OCI-LY3 (cell line): ENCODE data around the gene SLC6A9.

Experiments used
- H2AFZ ChIP-seq: fragments of 200-600, 300-600 bp; shearing (Covaris generic); 2 replicates; pipeline ENCODE4 v1.6.0; 2014; ENCODE audit warnings: antibody characterized with exemption, low read depth, low read length
- H3K27ac ChIP-seq: fragments of 200-600, 300-600 bp; sonication (generic); 2 replicates; pipeline ENCODE4 v1.5.1; 2014; ENCODE audit warnings: mild to moderate bottlenecking, low read length, moderate library complexity, mixed read lengths
- H3K27me3 ChIP-seq: fragments of 200-600, 300-600 bp; sonication (generic); 2 replicates; pipeline ENCODE4 v1.6.1; 2014; ENCODE audit warnings: low read depth, low read length, mixed read lengths
- H3K36me3 ChIP-seq: fragments of 200-600, 300-600 bp; sonication (generic); replicated peaks from 2 replicates; pipeline ENCODE3; 2014; ENCODE audit warnings: low read depth, low read length, mixed read lengths
- H3K4me1 ChIP-seq: fragments of 300-600, 200-600 bp; sonication (generic); 2 replicates; pipeline ENCODE4 v1.6.1; 2014; ENCODE audit warnings: low read length, mixed read lengths
- H3K4me2 ChIP-seq: fragments of 200-600, 300-600 bp; sonication (generic); 2 replicates; pipeline ENCODE4 v1.6.1; 2014; ENCODE audit warnings: low read length, mixed read lengths
- H3K4me3 ChIP-seq: fragments of 300-600, 200-600 bp; sonication (generic); 2 replicates; pipeline ENCODE4 v1.5.1; 2014; ENCODE audit warnings: antibody characterized with exemption, mild to moderate bottlenecking, low read length, moderate library complexity
- H3K79me2 ChIP-seq: fragments of 300-600, 200-600 bp; shearing (Covaris generic); 2 replicates; pipeline ENCODE4 v1.6.1; 2014; ENCODE audit warnings: mild to moderate bottlenecking, low read length, mixed read lengths
- H3K9ac ChIP-seq: fragments of 300-600, 200-600 bp; shearing (Covaris generic); 2 replicates; pipeline ENCODE4 v1.6.0; 2014; ENCODE audit warnings: mild to moderate bottlenecking, low read length, moderate library complexity
- H3K9me3 ChIP-seq: fragments of 200-600, 300-600 bp; shearing (Covaris generic); 2 replicates; pipeline ENCODE4 v1.6.1; 2014; ENCODE audit warnings: low read length, mixed read lengths; ENCODE audit not compliant: insufficient read depth
- H4K20me1 ChIP-seq: fragments of 200-600, 300-600 bp; sonication (generic); 2 replicates; pipeline ENCODE4 v1.6.1; 2016; ENCODE audit warnings: low read length, mixed read lengths; ENCODE audit not compliant: insufficient read depth
- EZH2phosphoT487 ChIP-seq: fragments of 200-600 bp; shearing (Covaris generic); IDR thresholded peaks from 2 replicates; pipeline ENCODE4 v1.6.1; 2018; ENCODE audit warnings: antibody characterized with exemption, mixed run types, low read depth
- TF ChIP-seq, protein P1 (sequence below): fragments of 200-600, 300-600 bp; sonication (generic); IDR thresholded peaks from 2 replicates; pipeline ENCODE4 v1.5.1; 2014; ENCODE audit warnings: antibody characterized with exemption, low read length, low read depth

Gene SLC6A9

GRCh38 chr1:44076066-44076465 is 44.8 kb upstream of the SLC6A9 start:
- Histone ChIP-seq H3K79me2 (no peaks in the 10 kb centered on the region), H2AFZ (no peak overlapping the region), H3K27me3 (no peaks in the 10 kb centered on the region), H3K4me3 (no peak overlapping the region), H3K9me3 (no peaks in the 10 kb centered on the region), H3K27ac (no peak overlapping the region), H4K20me1 (no peaks in the 10 kb centered on the region), H3K9ac (no peak overlapping the region), H3K36me3 (no peaks in the 10 kb centered on the region), H3K4me1 (peaks cover 20% of the 10 kb centered on the region), H3K4me2 (no peak overlapping the region)
- no peak for TF ChIP-seq EZH2phosphoT487
- TF ChIP-seq, protein P1, sequence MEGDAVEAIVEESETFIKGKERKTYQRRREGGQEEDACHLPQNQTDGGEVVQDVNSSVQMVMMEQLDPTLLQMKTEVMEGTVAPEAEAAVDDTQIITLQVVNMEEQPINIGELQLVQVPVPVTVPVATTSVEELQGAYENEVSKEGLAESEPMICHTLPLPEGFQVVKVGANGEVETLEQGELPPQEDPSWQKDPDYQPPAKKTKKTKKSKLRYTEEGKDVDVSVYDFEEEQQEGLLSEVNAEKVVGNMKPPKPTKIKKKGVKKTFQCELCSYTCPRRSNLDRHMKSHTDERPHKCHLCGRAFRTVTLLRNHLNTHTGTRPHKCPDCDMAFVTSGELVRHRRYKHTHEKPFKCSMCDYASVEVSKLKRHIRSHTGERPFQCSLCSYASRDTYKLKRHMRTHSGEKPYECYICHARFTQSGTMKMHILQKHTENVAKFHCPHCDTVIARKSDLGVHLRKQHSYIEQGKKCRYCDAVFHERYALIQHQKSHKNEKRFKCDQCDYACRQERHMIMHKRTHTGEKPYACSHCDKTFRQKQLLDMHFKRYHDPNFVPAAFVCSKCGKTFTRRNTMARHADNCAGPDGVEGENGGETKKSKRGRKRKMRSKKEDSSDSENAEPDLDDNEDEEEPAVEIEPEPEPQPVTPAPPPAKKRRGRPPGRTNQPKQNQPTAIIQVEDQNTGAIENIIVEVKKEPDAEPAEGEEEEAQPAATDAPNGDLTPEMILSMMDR: no peak

DNA sequence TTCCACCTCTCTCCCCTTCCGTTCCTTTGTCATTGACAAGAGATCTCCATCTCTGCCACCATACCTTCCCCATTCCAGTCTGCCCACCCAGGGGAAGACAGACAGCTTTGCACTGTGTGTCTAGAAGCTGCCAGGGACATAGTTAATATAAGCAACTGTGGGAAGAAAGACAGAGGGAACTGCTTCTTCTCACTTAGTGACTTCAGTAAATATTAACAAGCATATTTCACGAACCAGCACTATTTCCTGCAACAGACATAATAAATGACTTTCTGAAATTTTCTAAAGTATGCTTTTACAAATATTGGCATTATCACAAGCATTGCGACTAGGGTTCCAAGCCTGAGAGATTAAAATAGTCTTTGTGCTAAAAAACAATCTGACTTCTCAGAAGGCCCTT is 43.2 kb upstream of the SLC6A9 start:
- TF ChIP-seq, protein P1: no peak
- no peak for TF ChIP-seq EZH2phosphoT487
- Histone ChIP-seq H3K4me2 (no peak overlapping the region), H3K4me1 (peaks cover 20% of the 10 kb centered on the region), H3K27me3 (no peaks in the 10 kb centered on the region), H3K9me3 (no peaks in the 10 kb centered on the region), H3K27ac (no peak overlapping the region), H3K9ac (no peak overlapping the region), H3K36me3 (no peaks in the 10 kb centered on the region), H2AFZ (no peak overlapping the region), H4K20me1 (no peaks in the 10 kb centered on the region), H3K4me3 (no peak overlapping the region), H3K79me2 (no peaks in the 10 kb centered on the region)

DNA sequence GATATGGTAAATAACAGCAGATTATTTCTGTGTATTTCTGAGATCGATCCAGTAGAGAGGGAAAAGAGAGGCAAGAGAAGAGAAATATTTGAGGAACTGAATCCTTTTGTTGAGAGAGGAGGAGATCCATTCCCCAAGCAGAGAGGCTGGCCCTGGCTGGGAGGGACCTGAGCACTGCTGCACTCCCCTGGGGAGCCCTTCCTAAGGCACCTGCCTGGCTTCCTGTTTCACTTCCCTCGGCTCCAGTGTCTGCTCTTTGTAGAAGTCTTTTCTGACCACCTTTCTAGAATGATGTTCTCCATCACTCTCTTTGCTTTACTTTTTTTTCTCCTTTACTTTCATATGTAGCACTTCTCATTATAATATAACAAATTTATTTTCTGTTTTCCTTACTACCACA is 42.3 kb upstream of the SLC6A9 start:
- H3K4me1 ChIP-seq: peaks cover 27% of the 10 kb centered on the region

DNA sequence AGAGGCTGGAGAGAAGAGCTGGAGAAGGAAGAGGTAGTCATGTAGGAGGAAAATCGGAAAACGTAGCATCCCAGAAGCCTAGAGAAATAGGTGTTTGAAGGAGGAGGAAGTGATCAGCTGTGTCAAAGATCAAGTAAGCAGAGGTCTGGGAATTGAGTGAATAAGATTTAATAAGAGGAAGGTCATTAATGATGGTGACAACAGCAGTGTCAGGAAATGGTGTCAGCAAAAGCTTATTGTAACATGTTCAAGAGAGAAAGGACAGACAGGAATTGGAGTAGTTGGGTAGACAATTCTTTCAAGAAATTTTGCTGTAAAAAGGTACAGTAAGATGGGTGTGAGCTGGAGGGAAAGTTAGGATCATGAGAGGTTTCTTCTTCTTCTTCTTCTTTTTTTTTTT is 41.6 kb upstream of the SLC6A9 start:
- H3K36me3 ChIP-seq: no peaks in the 10 kb centered on the region
- no peak overlapping the region for H2AFZ ChIP-seq
- no peaks in the 10 kb centered on the region for H3K9me3 ChIP-seq
- no peak overlapping the region for H3K4me3 ChIP-seq
- peaks cover 34% of the 10 kb centered on the region for H3K4me1 ChIP-seq
- no peaks in the 10 kb centered on the region for H3K79me2 ChIP-seq
- H3K27me3 ChIP-seq: no peaks in the 10 kb centered on the region
- H3K27ac ChIP-seq: no peak overlapping the region
- no peaks in the 10 kb centered on the region for H4K20me1 ChIP-seq
- no peak for TF ChIP-seq EZH2phosphoT487
- TF ChIP-seq, protein P1: no peak
- no peak overlapping the region for H3K9ac ChIP-seq
- peak overlapping the region; percentile 14; the same call in 1 of the 2 replicates for H3K4me2 ChIP-seq

More for the DNA sequence above, 42.3 kb upstream of the SLC6A9 start:
- H3K27ac ChIP-seq: no peak overlapping the region
- no peaks in the 10 kb centered on the region for H3K79me2 ChIP-seq
- no peaks in the 10 kb centered on the region for H4K20me1 ChIP-seq
- no peak overlapping the region for H3K4me3 ChIP-seq
- peak overlapping the region; percentile 62 for H3K4me2 ChIP-seq
- H2AFZ ChIP-seq: no peak overlapping the region
- TF ChIP-seq EZH2phosphoT487: no peak
- TF ChIP-seq, protein P1: no peak
- H3K36me3 ChIP-seq: no peaks in the 10 kb centered on the region
- no peak overlapping the region for H3K9ac ChIP-seq
- H3K9me3 ChIP-seq: no peaks in the 10 kb centered on the region
- H3K27me3 ChIP-seq: no peaks in the 10 kb centered on the region
